ENCODE results near the gene IRF7.
A peak's percentile ranks its signal among the peaks of the same experiment; 100 is the strongest.
"Not testable (repeated sequence)": the region's sequence is repeated elsewhere in the genome, so short reads cannot be mapped to it uniquely, and the experiment has no call there.

IRF7 gene

GRCh38 chr11:615504-616319 is at the start of gene IRF7:
TSS of gene IRF7 (minus strand) at chr11:615950. CDS start at chr11:615364, 586 bp downstream.
- peak within 1 kb of the TSS; percentile 83 for H3K27ac Mint-ChIP-seq
- no peaks in the 10 kb centered on the region for H3K27me3 Mint-ChIP-seq
- H3K36me3 Mint-ChIP-seq = no peaks in the 10 kb centered on the region
- peak within 1 kb of the TSS; percentile 83 for H3K4me3 Mint-ChIP-seq
- peaks cover 12% of the 10 kb centered on the region for H3K4me1 Mint-ChIP-seq
- H3K9me3 Mint-ChIP-seq = no peaks in the 10 kb centered on the region

GRCh38 chr11:665062-665703 is 49.4 kb upstream of the IRF7 start:
- no peak overlapping the region for H3K27ac Mint-ChIP-seq
- no peaks in the 10 kb centered on the region for H3K36me3 Mint-ChIP-seq
- H3K4me1 Mint-ChIP-seq = peaks cover 4% of the 10 kb centered on the region
- no peak overlapping the region for H3K4me3 Mint-ChIP-seq
- H3K27me3 Mint-ChIP-seq = no peaks in the 10 kb centered on the region
- H3K9me3 Mint-ChIP-seq = no peaks in the 10 kb centered on the region

- H3K9me3 Mint-ChIP-seq = no peaks in the 10 kb centered on the region
- H3K4me3 Mint-ChIP-seq = no peak overlapping the region
- no peak overlapping the region for H3K27ac Mint-ChIP-seq
- H3K4me1 Mint-ChIP-seq = peaks cover 4% of the 10 kb centered on the region
- H3K27me3 Mint-ChIP-seq = no peaks in the 10 kb centered on the region
- H3K36me3 Mint-ChIP-seq = no peaks in the 10 kb centered on the region
These were observed 47.0 kb upstream of the IRF7 start for GRCh38 chr11:662689-663274.

GRCh38 chr11:660681-661444 is 45.1 kb upstream of the IRF7 start:
- H3K9me3 Mint-ChIP-seq = no peaks in the 10 kb centered on the region
- no peaks in the 10 kb centered on the region for H3K36me3 Mint-ChIP-seq
- H3K4me3 Mint-ChIP-seq = no peak overlapping the region
- H3K4me1 Mint-ChIP-seq = peaks cover 4% of the 10 kb centered on the region
- H3K27me3 Mint-ChIP-seq = no peaks in the 10 kb centered on the region
- no peak overlapping the region for H3K27ac Mint-ChIP-seq

GRCh38 chr11:660281-660680 is 44.5 kb upstream of the IRF7 start:
- peaks cover 4% of the 10 kb centered on the region for H3K4me1 Mint-ChIP-seq
- no peak overlapping the region for H3K27ac Mint-ChIP-seq
- H3K9me3 Mint-ChIP-seq = no peaks in the 10 kb centered on the region
- no peaks in the 10 kb centered on the region for H3K27me3 Mint-ChIP-seq
- H3K36me3 Mint-ChIP-seq = no peaks in the 10 kb centered on the region
- no peak overlapping the region for H3K4me3 Mint-ChIP-seq

GRCh38 chr11:659532-660085 is 43.9 kb upstream of the IRF7 start:
- H3K4me3 Mint-ChIP-seq = no peak overlapping the region
- no peak overlapping the region for H3K27ac Mint-ChIP-seq
- H3K27me3 Mint-ChIP-seq = no peaks in the 10 kb centered on the region
- no peaks in the 10 kb centered on the region for H3K9me3 Mint-ChIP-seq
- no peaks in the 10 kb centered on the region for H3K36me3 Mint-ChIP-seq
- peaks cover 4% of the 10 kb centered on the region for H3K4me1 Mint-ChIP-seq

GRCh38 chr11:657691-658126 is 42.0 kb upstream of the IRF7 start:
- no peaks in the 10 kb centered on the region for H3K27me3 Mint-ChIP-seq

GRCh38 chr11:656866-657265 is 41.1 kb upstream of the IRF7 start:
- no peaks in the 10 kb centered on the region for H3K27me3 Mint-ChIP-seq
- H3K36me3 Mint-ChIP-seq = peaks cover 4% of the 10 kb centered on the region
- no peaks in the 10 kb centered on the region for H3K4me1 Mint-ChIP-seq
- no peak overlapping the region for H3K4me3 Mint-ChIP-seq
- H3K9me3 Mint-ChIP-seq = no peaks in the 10 kb centered on the region
- H3K27ac Mint-ChIP-seq = no peak overlapping the region

More at GRCh38 chr11:657691-658126, 42.0 kb upstream of the IRF7 start:
- Mint-ChIP-seq H3K36me3 (no peaks in the 10 kb centered on the region), H3K4me3 (no peak overlapping the region), H3K27ac (no peak overlapping the region), H3K4me1 (peaks cover 2% of the 10 kb centered on the region), H3K9me3 (no peaks in the 10 kb centered on the region)

GRCh38 chr11:656426-656825 is 40.7 kb upstream of the IRF7 start:
- no peaks in the 10 kb centered on the region for H3K9me3 Mint-ChIP-seq
- peaks cover 4% of the 10 kb centered on the region for H3K36me3 Mint-ChIP-seq
- H3K27ac Mint-ChIP-seq = no peak overlapping the region
- H3K4me1 Mint-ChIP-seq = no peaks in the 10 kb centered on the region
- no peaks in the 10 kb centered on the region for H3K27me3 Mint-ChIP-seq
- no peak overlapping the region for H3K4me3 Mint-ChIP-seq

GRCh38 chr11:655036-655726 is 39.4 kb upstream of the IRF7 start:
- Mint-ChIP-seq H3K4me1 (no peaks in the 10 kb centered on the region), H3K27me3 (no peaks in the 10 kb centered on the region), H3K27ac (no peak overlapping the region), H3K36me3 (peaks cover 6% of the 10 kb centered on the region), H3K9me3 (no peaks in the 10 kb centered on the region), H3K4me3 (no peak overlapping the region)

GRCh38 chr11:654444-654843 is 38.7 kb upstream of the IRF7 start:
- not testable (repeated sequence) for H3K27me3 Mint-ChIP-seq, H3K27ac Mint-ChIP-seq, H3K4me1 Mint-ChIP-seq, H3K4me3 Mint-ChIP-seq, H3K36me3 Mint-ChIP-seq, H3K9me3 Mint-ChIP-seq

GRCh38 chr11:653837-654236 is 38.1 kb upstream of the IRF7 start:
- no peaks in the 10 kb centered on the region for H3K9me3 Mint-ChIP-seq
- peaks cover 6% of the 10 kb centered on the region for H3K36me3 Mint-ChIP-seq
- no peak overlapping the region for H3K4me3 Mint-ChIP-seq
- no peaks in the 10 kb centered on the region for H3K4me1 Mint-ChIP-seq
- H3K27ac Mint-ChIP-seq = no peak overlapping the region
- H3K27me3 Mint-ChIP-seq = no peaks in the 10 kb centered on the region

- not testable (repeated sequence) for H3K27me3 Mint-ChIP-seq, H3K36me3 Mint-ChIP-seq, H3K9me3 Mint-ChIP-seq, H3K4me3 Mint-ChIP-seq, H3K27ac Mint-ChIP-seq, H3K4me1 Mint-ChIP-seq
These were observed 37.4 kb upstream of the IRF7 start for GRCh38 chr11:653136-653535.

- H3K9me3 Mint-ChIP-seq = no peaks in the 10 kb centered on the region
- peaks cover 6% of the 10 kb centered on the region for H3K36me3 Mint-ChIP-seq
- H3K27ac Mint-ChIP-seq = no peak overlapping the region
- H3K4me1 Mint-ChIP-seq = no peaks in the 10 kb centered on the region
- no peak overlapping the region for H3K4me3 Mint-ChIP-seq
- H3K27me3 Mint-ChIP-seq = no peaks in the 10 kb centered on the region
These were observed 34.7 kb upstream of the IRF7 start for GRCh38 chr11:650482-650881.

- not testable (repeated sequence) for H3K9me3 Mint-ChIP-seq, H3K27me3 Mint-ChIP-seq, H3K36me3 Mint-ChIP-seq, H3K27ac Mint-ChIP-seq, H3K4me3 Mint-ChIP-seq, H3K4me1 Mint-ChIP-seq
These were observed 32.0 kb upstream of the IRF7 start for GRCh38 chr11:647672-648158.

All from activated naive CD4-positive, alpha-beta T cell treated with anti-CD3 and anti-CD28 coated beads, Interleukin-2, amount 50 U/mL, for 24 hours (primary cell).